ENCODE results near the gene ALDH16A1.

Gene ALDH16A1

DNA sequence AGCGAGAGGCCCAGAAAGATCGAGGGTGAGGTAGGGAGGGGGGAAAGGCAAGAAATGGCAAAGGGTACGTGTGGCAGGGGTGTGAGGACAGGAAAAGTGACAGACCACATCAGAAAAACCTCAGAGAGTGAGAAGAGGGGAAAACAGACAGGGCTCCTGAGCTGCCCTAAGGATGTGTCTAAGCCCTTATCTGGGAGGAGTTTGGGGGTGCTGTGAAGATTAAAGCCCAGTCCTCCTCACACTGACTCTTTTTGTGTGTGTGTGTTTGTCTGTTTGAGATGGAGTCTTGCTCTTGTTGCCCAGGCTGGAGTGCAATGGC lies 29.1 kb upstream of the ALDH16A1 start:
- no peak for DNase-seq

DNA sequence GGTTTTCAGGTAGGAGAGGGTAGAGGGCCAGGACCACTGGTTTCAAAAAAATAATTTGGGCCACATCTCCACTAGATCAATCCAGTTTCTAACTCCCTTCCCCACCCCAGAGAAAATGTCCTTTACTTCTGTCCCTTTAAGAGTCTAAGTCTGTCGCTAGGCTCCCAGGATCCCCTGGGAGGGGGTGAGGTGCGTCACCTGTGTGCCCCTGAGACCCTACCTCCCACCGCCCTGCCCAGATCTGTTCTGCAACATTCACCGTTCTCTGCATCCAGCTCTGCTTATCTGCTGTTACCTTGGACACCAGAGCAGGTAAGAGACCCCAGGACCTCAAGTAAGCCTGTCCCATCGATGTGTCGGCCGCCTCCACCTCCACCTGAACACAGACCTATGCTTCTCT lies 27.8 kb upstream of the ALDH16A1 start, which contains the start of gene GFY:
GFY (plus strand) TSS at position 211 of the 400 bp plus-strand sequence. CDS start 1,043 bp downstream, outside the sequence.
- DNase-seq = no peak

DNA sequence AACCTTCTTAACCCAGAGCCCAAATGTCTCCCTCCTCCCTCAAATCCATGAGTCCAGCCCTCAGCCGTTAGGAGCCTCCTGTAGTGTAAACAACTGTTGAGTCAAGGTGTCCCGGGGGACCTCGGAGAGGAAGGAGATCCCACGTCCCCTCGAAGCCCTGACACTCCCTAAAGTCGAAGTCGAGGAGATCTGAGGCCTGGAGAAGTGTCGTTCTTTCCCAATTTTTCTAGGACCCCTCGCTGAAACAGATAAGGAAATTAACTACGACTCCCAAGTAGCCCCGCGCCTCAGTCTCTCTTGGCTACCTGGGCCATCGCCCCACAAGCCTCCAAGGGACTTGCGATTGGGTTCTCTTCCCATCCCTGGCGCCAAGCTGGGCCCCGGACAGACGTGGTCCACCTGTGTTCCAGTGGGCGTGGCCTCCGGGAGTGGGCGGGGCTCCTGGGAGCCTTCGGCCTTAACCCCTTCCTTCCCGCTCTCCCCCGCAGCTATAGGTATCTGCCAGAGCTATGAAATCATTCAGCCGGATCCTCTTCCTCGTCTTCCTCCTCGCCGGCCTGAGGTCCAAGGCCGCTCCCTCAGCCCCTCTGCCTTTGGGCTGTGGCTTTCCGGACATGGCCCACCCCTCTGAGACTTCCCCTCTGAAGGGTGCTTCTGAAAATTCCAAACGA lies 27.0 kb upstream of the ALDH16A1 start:
- DNase-seq = no peak

DNA sequence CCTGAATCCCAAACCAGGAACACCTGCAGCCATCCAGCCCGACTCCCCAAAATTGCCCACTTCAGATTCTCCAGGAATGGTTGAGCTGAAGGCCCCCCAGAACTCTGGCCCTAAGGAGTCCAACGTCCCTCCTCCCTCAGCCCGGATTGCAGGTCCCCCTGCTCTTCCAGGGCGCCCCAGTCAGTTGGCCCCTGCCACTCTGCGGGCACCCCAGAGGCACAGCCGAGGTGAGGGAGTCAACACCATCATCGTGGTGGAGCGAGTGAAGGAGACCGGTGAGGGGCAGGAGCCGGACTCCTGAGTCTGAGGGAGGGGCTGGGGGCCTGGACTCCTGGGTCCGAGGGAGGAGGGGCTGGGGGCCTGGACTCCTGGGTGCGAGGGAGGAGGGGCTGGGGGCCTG lies 25.7 kb upstream of the ALDH16A1 start:
- DNase-seq = no peak

DNA sequence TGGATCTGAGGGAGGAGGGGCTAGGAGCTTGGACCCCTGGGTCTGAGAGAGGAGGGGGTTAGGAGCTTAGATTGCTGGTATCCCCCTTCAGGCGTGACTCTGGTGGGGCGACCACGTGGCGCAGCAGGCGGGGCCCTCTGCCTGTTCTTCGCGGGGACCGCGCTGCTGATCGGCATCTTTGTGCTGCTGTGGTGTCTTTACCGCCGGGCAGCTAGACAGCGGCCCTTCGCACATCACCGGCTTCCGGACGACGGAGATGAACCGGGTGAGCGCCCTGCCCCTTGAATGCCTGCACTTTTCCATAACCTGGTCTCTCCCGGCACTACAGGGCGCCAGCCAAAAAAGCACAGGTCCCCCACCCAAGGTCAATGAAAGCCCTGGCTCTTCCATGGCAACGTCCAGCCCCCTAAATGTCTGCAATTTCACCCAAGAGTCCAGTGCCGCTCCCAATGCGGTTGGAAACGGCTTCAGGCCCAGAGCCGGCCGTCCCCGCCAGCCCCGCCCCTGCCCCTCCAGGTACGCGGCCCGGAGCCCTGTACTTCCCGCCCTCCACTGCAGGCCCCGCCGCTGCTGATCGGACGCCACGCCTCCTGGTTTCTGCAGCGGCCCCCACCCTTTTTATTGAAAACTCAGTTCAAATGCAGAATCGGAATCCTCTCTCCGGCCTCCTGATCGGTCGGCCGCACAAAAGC lies 25.0 kb upstream of the ALDH16A1 start:
- no peak for DNase-seq

DNA sequence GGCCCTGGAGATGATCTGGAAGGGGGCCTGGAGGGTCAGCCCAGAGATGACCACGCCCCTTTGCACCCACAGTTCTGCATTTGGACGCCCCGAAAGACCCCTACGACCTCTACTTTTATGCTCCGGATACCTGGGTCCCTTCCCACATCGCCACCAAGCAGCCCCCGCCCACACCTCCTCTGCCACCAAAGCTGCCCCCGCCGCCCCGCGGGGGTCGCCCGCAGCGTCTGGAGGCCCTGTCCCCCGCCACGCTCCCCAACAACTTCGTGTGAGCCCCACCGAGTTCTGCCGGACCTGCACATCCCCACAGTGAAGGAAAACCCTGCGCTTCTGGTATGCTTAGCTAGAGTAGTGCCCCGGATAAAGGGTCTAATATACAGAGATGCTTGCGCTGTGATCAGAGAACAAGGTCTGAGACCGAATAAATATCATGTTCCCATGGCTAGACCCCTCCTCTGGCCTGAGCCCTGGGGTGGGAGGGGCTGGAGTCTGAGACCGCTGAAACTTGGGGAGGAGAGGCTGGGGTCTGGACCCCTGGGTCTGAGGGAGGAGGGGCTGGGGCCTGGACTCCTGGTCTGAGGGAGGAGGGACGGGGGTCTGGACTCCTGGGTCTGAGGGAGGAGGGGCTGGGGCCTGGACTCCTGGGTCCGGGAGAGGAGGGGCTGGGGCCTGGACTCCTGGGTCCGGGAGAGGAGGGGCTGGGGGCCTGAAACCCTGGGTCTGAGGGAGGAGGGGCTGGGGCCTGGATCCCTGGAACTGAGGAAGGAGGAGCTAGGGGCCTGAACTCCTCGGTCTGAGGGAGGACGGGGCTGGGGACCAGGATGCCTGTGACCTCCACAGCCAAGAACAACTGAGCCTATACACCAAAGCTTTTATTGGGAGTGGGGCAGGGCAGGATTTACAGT lies 24.2 kb upstream of the ALDH16A1 start:
- DNase-seq = no peak

DNA sequence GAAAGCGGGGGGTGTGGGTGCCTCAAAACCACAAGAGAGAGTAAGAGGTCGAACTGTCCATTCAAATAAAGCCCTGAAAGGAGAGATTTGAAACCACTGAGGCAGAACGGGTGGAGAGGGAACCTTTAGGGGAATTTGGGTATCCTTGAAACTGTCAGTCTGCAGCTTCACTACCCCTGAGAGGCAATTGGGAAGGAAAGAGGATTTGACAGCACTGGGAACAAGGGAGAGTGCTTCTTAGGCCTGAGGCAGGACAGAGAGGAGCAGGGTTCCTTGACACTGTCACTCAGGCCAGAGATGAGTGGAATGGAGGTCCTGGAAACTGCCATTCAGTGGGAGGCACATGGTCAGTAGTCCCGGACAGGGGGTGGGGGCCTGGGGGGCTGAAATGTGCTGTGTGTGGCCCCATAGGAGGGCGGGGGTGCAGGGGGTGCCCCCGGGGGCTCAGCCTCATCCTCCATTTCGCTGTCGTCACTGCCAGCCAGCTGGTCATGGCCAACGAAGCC lies 22.8 kb upstream of the ALDH16A1 start:
- no peak for DNase-seq

DNA sequence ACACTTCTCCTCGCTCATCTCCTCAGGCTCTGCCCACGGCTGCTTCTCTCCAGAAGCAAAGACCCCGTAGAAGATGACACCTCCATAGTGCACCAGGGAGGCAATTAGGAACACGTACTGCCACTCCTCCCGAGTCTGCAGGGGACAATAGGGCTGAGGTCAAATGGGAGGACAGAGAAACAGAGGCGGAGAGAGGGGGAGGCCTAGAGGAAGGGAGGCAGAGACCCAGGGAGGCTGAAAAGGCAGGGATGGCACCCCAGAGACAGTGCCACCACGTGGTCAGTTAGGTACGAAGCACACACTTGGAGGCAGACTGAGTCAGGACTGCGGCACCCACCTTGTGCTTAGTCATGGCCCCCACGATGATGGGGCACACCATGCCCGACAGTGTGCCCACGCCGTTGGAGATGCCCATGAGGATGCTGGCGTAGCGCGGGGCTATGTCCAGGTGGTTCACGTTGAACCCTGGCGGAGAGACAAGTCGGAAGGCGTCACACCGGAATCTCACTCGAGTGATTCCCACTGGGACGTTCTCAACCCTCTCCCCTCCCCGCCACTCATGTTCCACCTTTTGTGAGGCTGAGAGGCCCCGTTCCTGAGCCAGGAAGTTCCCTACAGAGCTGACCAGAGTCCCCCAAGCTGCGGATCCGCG lies 22.2 kb upstream of the ALDH16A1 start:
- no peak for DNase-seq

DNA sequence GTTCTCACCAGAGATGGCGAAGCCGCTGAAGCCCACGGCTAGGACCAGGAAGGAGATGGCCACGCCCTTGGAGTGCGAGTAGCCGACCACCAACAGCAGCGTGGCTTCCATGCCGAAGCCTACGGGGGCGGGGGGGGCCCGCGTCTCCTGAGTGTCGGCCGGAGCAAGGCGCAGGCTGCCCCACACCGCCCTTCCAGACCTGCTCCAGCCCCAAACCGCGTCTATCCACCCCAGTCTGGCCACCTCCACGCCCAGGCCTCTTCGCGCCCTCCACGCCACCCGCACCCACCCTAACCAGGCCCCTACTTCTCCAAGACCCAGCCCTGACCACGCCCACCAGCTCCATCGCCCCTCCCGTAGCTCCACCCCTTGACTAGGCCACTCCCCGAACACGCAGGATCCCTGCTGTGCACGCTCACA lies 21.7 kb upstream of the ALDH16A1 start:
- no peak for DNase-seq

DNA sequence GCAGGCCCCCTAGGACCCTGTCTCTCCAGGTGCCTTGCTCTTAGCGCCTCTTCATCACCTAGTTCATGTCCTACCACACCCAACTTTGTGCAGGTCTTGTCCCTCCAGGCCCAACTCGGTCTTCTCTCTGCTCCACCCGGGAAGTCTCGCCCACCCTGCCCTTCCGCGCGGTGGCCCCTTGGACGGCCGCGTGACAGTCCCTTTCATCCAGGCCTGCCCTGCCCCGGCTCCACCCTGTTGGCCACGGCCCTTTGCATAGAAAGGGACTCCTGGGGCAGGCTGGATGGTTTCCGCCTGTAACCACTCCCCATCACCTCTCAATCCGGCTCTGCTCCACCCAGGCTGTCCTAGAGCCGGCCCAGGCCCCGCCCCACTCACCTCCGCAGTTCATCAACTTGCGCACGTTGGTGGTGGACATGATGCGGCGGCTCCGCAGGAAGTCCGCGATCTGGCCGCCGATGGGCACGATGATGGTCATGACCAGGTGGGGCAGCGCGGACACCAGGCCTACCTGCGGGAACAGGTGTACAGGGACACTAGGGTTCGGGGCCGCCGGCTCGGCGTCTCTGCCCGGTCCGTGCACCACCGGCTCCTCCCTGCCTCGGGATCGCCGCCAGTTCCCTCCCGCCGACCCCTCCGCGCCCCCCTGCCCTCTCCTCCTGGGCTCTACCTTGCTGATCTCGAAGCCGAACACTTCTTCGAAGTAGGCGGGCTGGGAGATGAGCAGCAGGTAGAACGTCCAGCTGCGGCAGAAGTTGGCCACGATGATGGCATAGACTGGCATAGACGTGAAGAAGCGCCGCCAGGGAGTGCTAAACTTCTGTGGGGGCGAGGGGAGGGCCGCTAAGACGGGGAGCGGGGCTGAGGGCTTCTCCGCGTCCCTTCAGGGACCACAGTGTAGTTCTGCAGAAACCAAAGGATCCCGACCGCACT lies 20.6 kb upstream of the ALDH16A1 start:
- DNase-seq = no peak

DNA sequence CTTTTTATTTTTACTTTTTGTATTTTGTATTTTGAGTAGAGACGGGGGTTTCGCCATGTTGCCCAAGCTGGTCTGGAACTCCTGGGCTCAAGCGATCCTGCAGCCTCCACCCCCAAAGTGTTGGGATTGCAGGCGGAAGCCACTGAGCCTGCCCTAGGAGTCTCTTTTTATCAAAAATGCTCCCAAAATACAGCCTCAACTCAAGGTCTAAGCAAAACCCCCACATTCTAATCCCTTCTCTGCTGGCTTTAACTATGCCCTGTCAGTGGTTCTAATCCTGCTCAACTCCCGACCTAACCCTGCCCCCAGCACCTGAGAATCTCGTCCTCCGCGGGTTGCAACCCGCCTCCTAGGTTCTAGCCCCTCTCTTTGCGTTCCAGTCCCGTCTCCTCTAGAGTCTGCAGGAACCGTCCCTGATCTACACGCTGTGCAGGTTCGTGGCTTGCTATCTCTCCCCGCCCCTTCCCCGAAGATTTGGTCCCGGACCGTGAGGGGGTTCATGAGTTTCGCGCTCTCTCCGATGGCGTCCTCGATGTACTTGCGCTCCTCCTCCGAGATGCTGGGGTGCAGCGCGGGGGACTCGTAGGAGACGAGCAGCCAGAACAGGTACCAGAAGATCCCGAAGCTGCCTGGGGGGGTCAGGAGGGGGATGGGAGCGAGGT lies 19.7 kb upstream of the ALDH16A1 start:
- no peak for DNase-seq

DNA sequence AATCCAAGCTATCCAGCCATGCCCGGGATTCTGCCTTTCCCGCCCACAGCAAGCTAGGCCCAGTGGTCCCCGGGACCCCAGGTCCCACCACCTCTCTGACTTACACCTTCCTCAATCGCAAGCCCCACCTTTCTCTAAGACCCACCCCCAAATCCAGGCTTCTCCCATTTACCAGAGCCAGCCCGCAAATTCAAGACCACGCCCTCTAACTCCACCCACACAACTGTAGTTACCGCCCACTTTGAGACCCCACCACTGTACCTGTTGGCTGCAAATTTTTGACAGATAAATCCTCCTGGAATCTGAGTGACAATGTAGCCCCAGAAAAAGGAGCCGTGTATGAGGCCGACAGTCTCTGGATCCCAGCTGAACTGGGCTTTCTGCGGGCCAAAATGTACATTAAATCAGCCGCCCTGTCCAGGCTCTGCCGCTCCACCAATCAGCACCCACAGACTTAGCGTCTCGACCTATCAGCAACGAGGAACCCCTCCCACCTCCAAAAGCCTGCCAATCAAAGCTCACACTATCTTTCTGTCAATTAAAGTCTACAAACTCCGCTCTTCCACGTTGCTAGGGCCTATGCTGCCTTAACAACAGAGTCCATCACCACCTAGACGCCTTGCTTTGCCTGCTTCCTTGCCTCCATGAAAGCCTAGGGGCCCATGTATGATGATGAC lies 18.0 kb upstream of the ALDH16A1 start:
- no peak for DNase-seq

DNA sequence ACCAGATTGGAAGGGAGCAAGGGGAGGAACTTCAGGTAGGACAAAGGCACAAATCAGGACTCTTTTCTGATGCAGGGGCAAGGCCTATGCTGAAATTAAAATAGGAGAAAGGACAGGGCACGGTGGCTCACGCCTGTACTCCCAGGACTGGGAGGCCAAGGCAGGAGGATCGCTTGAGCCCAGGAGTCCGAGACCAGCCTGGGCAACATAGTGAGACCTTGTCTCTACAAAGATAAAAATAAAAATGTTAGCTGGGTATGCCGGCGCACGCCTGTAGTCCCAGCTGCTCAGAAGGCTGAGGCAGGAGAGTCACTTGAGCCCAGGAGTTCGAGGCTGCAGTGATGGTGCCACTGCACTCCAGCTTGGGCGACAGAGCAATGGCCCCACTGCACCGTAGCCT lies 17.4 kb upstream of the ALDH16A1 start:
- DNase-seq = no peak

DNA sequence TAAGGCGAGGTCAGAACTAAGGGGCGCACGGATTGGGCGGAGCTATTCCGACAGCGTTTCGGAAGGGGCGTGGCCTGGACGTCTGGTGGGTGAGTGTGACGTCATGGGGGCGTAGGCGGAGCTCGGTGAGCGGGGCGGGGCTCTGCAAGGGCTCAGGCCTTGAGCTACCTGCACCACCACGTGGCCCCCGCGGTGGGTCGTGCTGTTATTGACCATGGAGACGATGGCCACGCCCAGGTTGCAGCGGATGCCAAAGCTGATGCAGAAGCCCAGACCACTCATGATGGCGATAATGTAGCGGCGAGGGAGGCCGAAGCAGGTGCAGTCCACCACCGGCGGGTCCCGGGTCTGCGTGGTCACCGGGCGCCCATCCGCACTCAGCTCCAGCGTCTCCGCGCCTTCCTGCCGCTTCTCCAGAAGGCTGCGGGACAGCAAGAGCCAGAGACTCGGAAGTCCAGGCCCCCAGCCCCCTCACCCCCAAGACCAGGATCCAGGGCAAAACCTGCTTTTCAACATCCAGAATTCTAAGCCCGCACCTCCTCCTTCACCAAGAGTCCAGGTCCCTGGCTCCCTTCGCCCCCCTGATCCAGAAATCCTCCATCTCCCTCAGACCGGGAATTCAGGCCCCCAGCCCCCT lies 16.5 kb upstream of the ALDH16A1 start:
- DNase-seq = no peak

DNA sequence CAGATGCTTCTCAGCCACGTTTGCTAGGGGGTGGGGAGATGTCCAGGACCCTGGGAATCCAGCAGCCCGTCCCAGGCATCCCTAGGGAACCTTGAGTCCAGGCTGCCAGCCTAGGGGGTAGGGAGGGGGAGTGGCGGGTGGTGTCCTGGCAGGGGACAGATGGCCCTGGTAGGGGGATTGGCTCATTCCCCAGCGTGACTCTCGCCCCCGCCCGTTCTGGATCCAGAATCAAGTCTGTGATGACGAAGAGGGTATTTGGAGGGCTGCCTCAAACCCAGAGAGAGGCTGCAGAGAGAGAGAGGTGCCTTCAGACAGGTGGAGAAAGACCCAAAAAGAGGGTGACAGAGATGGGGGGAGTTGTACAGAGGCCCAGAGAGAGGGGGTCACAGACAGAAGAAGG lies 15.8 kb upstream of the ALDH16A1 start:
- DNase-seq = no peak

DNA sequence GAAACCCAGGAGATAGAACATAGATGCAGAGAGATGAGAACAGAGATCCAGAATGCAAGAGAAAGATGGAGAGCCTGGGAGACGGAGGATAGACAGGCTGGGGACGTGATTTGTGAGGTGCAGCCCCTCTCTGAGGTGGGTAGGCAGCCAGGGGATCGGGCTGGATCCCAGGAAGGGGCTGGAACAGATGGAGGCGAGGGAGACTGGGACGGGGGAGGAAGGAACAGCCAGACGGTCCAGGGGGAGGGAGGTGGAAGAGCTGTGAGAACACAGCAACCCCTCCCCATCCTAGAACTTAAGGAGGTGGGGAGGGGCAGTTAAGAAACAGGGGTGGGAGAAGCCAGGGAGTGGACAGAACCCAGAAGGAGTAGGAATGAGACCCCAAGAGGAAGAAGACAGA lies 14.8 kb upstream of the ALDH16A1 start:
- DNase-seq = no peak

DNA sequence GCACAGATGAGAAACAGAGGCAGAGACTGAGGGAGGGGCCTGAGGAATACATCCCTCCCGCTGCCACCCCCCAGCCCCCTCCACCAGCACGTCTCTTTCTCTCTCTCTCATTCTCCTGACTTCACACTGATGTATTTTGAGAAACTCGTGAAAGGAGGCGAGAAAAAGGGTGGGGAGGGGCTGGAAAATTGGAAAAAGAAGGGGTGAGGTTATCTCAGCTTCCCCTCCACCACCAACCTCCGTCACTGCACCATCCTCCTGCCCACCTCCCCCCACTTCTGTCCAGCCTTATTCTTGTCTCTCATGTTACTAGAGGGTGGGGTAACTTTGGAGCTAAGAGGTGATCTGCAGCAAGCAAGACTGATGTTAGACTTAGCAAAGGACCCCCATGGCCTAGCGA lies 13.2 kb upstream of the ALDH16A1 start:
- no peak for DNase-seq

DNA sequence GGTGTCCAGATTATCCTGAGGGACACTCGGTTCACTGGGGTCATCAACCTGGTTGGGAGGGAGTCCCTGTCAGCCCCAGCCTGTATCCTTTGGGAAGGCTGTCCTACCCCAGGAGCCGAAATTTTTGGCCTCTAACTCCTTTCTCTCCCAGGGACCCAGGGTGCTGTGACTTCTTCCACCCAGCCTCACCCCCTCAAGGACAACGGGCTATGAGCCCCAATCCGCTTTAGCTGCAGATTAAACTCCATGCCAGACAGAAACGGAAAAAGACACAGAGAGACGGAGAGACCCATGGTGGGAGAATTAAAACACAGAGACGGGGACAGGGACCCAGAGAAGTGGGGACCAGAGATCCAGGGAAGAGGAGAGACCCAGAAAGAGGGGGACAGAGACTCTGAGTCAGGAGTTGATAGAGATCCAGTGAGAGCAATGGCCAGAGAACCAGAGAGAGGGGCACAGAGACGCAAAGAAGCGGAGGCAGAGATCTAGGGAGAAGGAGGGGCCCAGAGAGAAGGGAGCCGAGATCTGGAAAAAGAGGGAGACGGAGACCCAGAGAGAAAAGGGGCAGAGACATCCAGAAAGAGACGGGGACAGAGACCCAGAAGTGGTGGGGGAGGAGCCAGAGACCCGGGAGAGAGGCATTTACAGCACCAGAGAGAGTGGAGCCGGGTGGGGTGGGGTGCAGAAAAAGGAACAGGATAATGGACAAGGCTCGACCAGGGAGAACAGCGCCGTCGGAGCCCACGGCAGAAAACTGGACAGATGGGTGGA lies 12.4 kb upstream of the ALDH16A1 start:
- DNase-seq = no peak

DNA sequence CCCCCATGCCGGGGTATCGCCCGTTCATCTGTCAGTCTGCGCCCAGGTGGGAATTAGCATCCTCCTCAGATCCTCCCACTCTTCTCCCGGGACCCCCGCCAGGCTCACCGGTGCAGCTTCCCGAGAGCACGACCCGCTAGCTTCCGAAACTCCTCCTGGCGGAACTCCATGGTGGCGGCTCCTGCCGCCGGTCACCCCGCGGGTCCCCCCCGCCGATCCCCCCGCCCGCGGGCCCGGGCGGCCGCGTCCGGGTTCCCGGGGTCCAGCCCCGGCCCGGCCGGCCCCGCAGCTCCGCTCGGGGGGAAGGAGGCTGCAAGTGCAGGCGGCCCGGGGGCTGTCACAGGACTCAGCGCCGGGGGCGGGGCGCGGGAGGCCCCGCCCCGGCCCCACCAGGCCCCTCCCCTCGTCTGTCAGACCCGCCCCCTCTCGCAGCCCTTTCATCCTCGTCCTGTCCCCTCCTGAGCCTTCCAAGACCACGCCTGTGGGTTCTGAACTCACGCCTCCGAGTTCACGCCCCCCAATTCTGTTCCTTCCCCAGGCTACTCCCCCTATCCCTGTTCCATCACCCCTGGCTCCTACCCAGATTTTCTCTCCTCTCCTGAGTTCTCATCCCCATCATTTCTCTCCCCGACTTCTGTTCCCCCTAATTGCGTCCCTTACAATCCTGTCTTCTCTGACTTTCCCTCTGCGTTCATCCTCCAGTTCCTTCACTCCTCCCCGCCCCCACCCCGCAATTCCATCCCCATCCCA lies 11.6 kb upstream of the ALDH16A1 start, which contains the start of gene SLC17A7:
SLC17A7 (minus strand) TSS at position 318 of the 750 bp plus-strand sequence; CDS start at position 170, 148 bp downstream.
- DNase-seq = peak in 1 of 2 donors; percentile 49

Data from inflammatory macrophage treated with lipopolysaccharide for 1 hour (primary cell).